ENCODE data around the gene PPT2.

- TF ChIP-seq EZH2 (IDR thresholded peaks at IDR 0.05; ENCODE audit: borderline replicate concordance, insufficient read depth, low read length, poor library complexity, severe bottlenecking): no peak
- TF ChIP-seq CTCF (IDR thresholded peaks at IDR 0.05; ENCODE audit: poor library complexity, severe bottlenecking): no peak
- TF ChIP-seq, protein P1, sequence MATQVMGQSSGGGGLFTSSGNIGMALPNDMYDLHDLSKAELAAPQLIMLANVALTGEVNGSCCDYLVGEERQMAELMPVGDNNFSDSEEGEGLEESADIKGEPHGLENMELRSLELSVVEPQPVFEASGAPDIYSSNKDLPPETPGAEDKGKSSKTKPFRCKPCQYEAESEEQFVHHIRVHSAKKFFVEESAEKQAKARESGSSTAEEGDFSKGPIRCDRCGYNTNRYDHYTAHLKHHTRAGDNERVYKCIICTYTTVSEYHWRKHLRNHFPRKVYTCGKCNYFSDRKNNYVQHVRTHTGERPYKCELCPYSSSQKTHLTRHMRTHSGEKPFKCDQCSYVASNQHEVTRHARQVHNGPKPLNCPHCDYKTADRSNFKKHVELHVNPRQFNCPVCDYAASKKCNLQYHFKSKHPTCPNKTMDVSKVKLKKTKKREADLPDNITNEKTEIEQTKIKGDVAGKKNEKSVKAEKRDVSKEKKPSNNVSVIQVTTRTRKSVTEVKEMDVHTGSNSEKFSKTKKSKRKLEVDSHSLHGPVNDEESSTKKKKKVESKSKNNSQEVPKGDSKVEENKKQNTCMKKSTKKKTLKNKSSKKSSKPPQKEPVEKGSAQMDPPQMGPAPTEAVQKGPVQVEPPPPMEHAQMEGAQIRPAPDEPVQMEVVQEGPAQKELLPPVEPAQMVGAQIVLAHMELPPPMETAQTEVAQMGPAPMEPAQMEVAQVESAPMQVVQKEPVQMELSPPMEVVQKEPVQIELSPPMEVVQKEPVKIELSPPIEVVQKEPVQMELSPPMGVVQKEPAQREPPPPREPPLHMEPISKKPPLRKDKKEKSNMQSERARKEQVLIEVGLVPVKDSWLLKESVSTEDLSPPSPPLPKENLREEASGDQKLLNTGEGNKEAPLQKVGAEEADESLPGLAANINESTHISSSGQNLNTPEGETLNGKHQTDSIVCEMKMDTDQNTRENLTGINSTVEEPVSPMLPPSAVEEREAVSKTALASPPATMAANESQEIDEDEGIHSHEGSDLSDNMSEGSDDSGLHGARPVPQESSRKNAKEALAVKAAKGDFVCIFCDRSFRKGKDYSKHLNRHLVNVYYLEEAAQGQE (IDR thresholded peaks at IDR 0.05; ENCODE audit: borderline replicate concordance): no peak
- no peak for TF ChIP-seq RAD21 (conservative IDR thresholded peaks at IDR 0.05)
- no peak for TF ChIP-seq EP300 (conservative IDR thresholded peaks at IDR 0.05; ENCODE audit: poor library complexity, severe bottlenecking)
- no peak for TF ChIP-seq TAF1 (IDR thresholded peaks at IDR 0.05; ENCODE audit: low read depth)
Observed at GRCh38 chr6:32152769-32153563, 975 bp upstream of the PPT2 start.

All from neural cell (in vitro differentiated cells).